Ovary (tissue), 3 donors: ENCODE measurements around the gene TRMU.
"Not testable (repeated sequence)": the region's sequence is repeated elsewhere in the genome, so short reads cannot be mapped to it uniquely, and the experiment has no call there.

ENCODE experiments used
- EP300 ChIP-seq: sonication (generic); formaldehyde crosslinking; IDR thresholded peaks from one replicate; pipeline ENCODE4 v1.6.1; 2017; ENCODE audit warnings: antibody characterized with exemption
- POLR2A ChIP-seq: fragments of 450-650 bp; IDR thresholded peaks from one replicate; pipeline ENCODE4 v1.6.1; 2017; ENCODE audit warnings: antibody characterized with exemption, mild to moderate bottlenecking, moderate library complexity
- TF ChIP-seq, protein P1 (sequence below), 3 donors: fragments of 450-650 bp in 2 of 3; fragments of 200-600 bp in 1 of 3; IDR thresholded peaks; one replicate each; pipeline versions ENCODE4 v1.5.1 to v1.8.0; 2016 to 2022; ENCODE audit warnings: antibody characterized with exemption in 3 of 3, mild to moderate bottlenecking in 1 of 3
- donor health status: DM: no; HTN: no; CAD: no.

DNA sequence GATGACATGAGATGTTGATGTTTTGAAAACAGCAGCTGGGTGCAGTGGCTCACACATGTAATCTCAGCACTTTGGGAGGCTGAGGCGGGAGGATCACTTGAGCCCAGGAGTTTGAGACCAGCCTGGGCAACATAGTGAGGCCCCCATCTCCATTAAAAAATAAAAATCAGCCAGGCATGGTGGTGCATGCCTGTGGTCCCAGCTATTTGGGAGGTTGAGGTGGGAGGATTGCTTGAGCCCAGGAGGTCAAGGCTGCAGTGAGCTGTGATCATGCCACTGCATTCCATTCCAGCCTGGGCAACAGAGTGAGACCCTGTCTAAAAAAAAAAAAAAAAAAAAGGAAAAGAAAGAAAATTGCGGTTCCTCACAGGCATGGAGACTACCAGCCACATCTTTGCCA, 22.7 kb upstream of the TRMU start:
- TF ChIP-seq, protein P1, sequence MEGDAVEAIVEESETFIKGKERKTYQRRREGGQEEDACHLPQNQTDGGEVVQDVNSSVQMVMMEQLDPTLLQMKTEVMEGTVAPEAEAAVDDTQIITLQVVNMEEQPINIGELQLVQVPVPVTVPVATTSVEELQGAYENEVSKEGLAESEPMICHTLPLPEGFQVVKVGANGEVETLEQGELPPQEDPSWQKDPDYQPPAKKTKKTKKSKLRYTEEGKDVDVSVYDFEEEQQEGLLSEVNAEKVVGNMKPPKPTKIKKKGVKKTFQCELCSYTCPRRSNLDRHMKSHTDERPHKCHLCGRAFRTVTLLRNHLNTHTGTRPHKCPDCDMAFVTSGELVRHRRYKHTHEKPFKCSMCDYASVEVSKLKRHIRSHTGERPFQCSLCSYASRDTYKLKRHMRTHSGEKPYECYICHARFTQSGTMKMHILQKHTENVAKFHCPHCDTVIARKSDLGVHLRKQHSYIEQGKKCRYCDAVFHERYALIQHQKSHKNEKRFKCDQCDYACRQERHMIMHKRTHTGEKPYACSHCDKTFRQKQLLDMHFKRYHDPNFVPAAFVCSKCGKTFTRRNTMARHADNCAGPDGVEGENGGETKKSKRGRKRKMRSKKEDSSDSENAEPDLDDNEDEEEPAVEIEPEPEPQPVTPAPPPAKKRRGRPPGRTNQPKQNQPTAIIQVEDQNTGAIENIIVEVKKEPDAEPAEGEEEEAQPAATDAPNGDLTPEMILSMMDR (IDR thresholded peaks at IDR 0.05) = not testable (repeated sequence)
- TF ChIP-seq POLR2A, EP300: not testable (repeated sequence)
